WERI-Rb-1 (cell line): ENCODE results near the gene TMEM154.
"Not testable (repeated sequence)": the region's sequence is repeated elsewhere in the genome, so short reads cannot be mapped to it uniquely, and the experiment has no call there.

Experiments
- DNase-seq: peaks from one replicate; pipeline ENCODE4 v3.0.0-alpha.2; 2020
- H3K27ac ChIP-seq: fragments of 250-450 bp; sonication (Bioruptor Pico); 2 replicates; pipeline ENCODE4 v1.5.1; 2020; ENCODE audit warnings: mild to moderate bottlenecking, moderate library complexity
- H3K27me3 ChIP-seq: fragments of 250-450 bp; sonication (Bioruptor Pico); 2 replicates; pipeline ENCODE4 v1.5.1; 2021; ENCODE audit warnings: mild to moderate bottlenecking, low read depth, moderate library complexity; ENCODE audit not compliant: insufficient read depth, severe bottlenecking
- H3K36me3 ChIP-seq: fragments of 250-450 bp; sonication (Bioruptor Pico); 2 replicates; pipeline ENCODE4 v1.5.1; 2020; ENCODE audit warnings: mild to moderate bottlenecking, moderate library complexity
- H3K4me3 ChIP-seq: 2 replicates; pipeline ENCODE4 v1.5.1; 2011; ENCODE audit warnings: low read depth, mild to moderate bottlenecking, control low read depth, low read length
- H3K9me3 ChIP-seq: fragments of 250-450 bp; sonication (Bioruptor Pico); 2 replicates; pipeline ENCODE4 v1.5.1; 2021; ENCODE audit warnings: mild to moderate bottlenecking, moderate library complexity; ENCODE audit not compliant: severe bottlenecking
- TF ChIP-seq, protein P1 (sequence below): IDR thresholded peaks from 2 replicates; pipeline ENCODE4 v1.5.1; 2011; ENCODE audit warnings: low read depth, mild to moderate bottlenecking, control low read depth, inconsistent platforms, low read length

TMEM154 gene

GRCh38 chr4:152672206-152673092 is 7.3 kb downstream of the TMEM154 start:
- Histone ChIP-seq H3K36me3 (no peaks in the 10 kb centered on the region), H3K27ac (no peak overlapping the region), H3K27me3 (no peaks in the 10 kb centered on the region), H3K4me3 (no peak overlapping the region), H3K9me3 (no peaks in the 10 kb centered on the region)
- no peak for DNase-seq
- TF ChIP-seq, protein P1, sequence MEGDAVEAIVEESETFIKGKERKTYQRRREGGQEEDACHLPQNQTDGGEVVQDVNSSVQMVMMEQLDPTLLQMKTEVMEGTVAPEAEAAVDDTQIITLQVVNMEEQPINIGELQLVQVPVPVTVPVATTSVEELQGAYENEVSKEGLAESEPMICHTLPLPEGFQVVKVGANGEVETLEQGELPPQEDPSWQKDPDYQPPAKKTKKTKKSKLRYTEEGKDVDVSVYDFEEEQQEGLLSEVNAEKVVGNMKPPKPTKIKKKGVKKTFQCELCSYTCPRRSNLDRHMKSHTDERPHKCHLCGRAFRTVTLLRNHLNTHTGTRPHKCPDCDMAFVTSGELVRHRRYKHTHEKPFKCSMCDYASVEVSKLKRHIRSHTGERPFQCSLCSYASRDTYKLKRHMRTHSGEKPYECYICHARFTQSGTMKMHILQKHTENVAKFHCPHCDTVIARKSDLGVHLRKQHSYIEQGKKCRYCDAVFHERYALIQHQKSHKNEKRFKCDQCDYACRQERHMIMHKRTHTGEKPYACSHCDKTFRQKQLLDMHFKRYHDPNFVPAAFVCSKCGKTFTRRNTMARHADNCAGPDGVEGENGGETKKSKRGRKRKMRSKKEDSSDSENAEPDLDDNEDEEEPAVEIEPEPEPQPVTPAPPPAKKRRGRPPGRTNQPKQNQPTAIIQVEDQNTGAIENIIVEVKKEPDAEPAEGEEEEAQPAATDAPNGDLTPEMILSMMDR: no peak

DNA sequence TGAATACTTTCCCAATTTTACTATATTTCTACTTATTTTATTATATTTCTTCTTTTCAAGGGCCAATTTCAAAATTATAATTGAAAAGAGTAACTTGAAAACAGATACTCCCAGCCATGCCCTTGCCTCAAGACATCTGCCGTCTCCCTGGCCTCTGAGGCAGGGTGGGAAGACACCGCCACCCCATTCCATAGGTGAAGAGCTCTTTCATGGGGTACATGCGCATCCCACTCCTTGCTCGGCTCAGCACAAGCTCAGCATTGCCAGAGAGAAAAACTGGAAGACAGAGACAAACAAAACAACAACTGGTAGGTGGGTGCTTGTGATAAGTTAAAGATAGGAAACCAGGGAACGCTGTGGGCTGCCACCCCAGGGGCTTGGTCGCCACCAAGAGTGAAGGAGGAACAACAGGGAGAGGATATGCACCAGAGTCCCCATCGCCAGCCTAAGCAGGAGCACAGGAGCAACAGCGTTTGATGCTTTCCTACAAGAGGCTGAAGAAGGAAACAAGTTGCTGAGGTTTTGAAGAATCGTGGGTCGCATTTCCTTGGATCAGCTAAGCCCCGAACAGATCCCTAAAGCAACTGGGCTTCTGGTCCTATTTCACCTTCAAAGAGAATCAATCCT is 11.3 kb downstream of the TMEM154 start:
- Histone ChIP-seq H3K36me3 (no peaks in the 10 kb centered on the region), H3K9me3 (no peaks in the 10 kb centered on the region), H3K4me3 (no peak overlapping the region), H3K27ac (no peak overlapping the region), H3K27me3 (no peaks in the 10 kb centered on the region)
- TF ChIP-seq, protein P1: no peak
- DNase-seq: no peak

GRCh38 chr4:152667781-152668180 is 12.0 kb downstream of the TMEM154 start:
- TF ChIP-seq, protein P1: no peak
- H3K9me3 ChIP-seq: no peaks in the 10 kb centered on the region
- no peak overlapping the region for H3K27ac ChIP-seq
- DNase-seq: no peak
- no peak overlapping the region for H3K4me3 ChIP-seq
- no peaks in the 10 kb centered on the region for H3K36me3 ChIP-seq
- no peaks in the 10 kb centered on the region for H3K27me3 ChIP-seq

DNA sequence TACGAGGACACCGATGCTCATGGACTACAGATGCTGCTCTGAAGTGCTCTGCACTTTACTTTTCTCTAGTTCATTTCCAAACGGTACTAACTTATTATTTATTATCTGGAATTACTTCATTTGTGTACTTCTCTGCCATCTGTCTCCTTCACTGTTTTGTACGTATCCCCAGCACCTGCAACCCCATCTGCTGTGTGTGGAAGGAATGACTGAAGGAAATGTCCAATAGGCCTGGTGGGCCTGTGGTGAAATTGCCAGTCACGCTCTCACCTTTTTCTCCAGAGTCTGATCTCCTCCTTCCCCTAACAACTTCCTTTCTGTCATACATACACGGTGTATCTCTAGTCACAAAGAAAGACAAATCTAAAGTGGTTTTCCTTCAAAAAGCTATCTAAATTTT is 12.9 kb downstream of the TMEM154 start:
- Histone ChIP-seq H3K36me3 (no peaks in the 10 kb centered on the region), H3K27ac (no peak overlapping the region), H3K27me3 (no peaks in the 10 kb centered on the region), H3K4me3 (no peak overlapping the region), H3K9me3 (no peaks in the 10 kb centered on the region)
- TF ChIP-seq, protein P1: no peak
- DNase-seq: no peak

DNA sequence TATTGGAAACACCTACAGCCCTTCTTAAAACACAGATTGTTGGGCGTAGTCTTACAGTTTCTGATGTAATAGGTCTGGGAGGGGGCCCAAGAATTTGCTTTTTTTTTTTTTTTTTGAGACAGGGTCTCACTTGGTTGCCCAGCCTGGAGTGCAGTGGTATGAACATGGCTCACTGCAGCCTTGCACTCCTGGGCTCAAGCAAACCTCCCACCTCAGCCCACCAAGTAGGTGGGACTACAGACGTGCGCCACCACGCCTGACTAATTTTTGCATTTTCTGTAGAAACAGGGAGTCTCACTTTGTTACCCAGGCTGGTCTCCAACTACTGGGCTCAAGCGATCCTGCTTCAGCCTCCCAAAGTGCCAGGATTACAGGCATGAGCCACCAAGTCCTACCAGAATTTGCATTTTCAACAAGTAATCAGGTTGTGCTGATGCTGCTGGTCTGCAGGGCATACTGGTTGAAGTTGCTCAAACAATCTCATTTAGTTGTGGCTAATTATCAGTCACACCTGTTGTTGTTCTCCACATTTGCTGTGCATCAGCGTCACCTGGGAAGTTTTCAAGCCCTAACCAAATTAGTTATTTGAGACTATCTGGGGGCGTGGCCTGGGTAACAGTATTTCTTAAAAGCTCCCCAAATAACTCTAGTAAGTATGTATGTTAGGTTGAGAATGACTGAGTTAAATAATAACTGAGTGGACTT is 14.0 kb downstream of the TMEM154 start:
- no peaks in the 10 kb centered on the region for H3K27me3 ChIP-seq

DNA sequence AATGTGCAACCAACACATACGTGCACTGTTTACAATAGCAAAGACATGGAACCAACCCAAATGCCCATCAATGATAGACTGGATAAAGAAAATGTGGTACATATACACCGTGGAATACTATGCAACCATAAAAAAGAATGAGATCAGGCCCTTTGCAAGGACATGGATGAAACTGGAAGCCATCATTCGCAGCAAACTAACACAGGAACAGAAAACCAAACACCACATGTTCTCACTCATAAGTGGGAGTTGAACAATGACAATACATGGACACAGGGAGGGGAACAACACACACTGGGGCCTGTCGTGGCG is 15.8 kb downstream of the TMEM154 start:
- not testable (repeated sequence) for DNase-seq

More for the DNA sequence above, 14.0 kb downstream of the TMEM154 start:
- no peak overlapping the region for H3K27ac ChIP-seq
- DNase-seq: no peak
- H3K4me3 ChIP-seq: no peak overlapping the region
- no peaks in the 10 kb centered on the region for H3K36me3 ChIP-seq
- no peaks in the 10 kb centered on the region for H3K9me3 ChIP-seq
- TF ChIP-seq, protein P1: no peak

More for the DNA sequence above, 15.8 kb downstream of the TMEM154 start:
- H3K36me3 ChIP-seq, H3K4me3 ChIP-seq, H3K27ac ChIP-seq, H3K9me3 ChIP-seq, H3K27me3 ChIP-seq: not testable (repeated sequence)
